HG03354 (cell line): ENCODE measurements around the gene KCNK15.
A peak's percentile ranks its signal among the peaks of the same experiment; 100 is the strongest.
"Not testable (repeated sequence)": the region's sequence is repeated elsewhere in the genome, so short reads cannot be mapped to it uniquely, and the experiment has no call there.

Source experiments
- ATAC-seq: cut with Tn5 transposase; IDR thresholded peaks from one replicate; pipeline ENCODE4 v1.9.1; 2021; ENCODE audit warnings: mild to moderate bottlenecking; ENCODE audit not compliant: unreplicated experiment, poor library complexity, severe bottlenecking

KCNK15 gene

GRCh38 chr20:44745598-44746366, at the start of gene KCNK15:
TSS of gene KCNK15 (plus strand) at chr20:44745865. CDS start at chr20:44745911, 46 bp downstream.
- no peak for ATAC-seq

DNA sequence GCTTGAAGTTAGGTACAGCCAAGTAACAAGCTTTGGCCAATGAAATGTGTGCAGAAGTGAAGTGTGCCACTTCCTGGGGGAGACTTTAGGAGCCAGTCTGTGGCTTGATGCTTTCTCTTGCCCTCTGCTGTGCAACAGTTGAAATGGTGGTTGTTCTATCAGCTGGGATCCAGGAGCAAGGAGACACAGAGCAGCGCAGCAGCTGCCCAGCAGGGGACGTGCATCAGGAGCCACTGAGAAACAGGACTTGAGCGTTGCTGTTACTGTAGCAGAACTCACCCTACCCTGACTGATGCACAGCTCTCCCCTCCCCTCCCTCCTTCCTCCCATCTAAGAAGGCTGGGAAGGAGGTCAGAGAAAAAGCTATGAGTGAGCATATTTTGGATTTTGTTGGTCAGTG, 49.4 kb upstream of the KCNK15 start:
- ATAC-seq: no peak

GRCh38 chr20:44697041-44697440, 48.6 kb upstream of the KCNK15 start:
- not testable (repeated sequence) for ATAC-seq

DNA sequence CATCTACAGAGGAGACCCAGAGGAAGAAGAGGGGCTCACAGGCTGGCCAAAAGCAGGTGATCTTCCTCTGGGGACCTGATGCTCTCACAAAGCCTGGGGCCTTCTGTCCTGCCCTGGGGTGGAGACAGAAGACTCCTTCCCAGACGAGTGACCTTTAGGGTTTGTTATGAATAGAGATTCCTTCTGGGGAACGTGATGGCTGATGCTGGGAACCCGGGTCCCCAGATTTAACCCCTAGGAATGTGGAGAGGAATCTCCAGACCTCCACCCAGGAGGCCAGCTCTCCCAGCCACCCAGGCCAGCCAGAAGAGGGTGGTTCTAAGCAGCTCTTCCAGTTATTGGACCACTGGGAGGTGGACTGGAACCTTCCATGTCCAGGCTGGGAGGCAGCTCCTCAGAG, 47.3 kb upstream of the KCNK15 start:
- no peak for ATAC-seq

GRCh38 chr20:44700306-44700705, 45.4 kb upstream of the KCNK15 start:
- no peak for ATAC-seq

DNA sequence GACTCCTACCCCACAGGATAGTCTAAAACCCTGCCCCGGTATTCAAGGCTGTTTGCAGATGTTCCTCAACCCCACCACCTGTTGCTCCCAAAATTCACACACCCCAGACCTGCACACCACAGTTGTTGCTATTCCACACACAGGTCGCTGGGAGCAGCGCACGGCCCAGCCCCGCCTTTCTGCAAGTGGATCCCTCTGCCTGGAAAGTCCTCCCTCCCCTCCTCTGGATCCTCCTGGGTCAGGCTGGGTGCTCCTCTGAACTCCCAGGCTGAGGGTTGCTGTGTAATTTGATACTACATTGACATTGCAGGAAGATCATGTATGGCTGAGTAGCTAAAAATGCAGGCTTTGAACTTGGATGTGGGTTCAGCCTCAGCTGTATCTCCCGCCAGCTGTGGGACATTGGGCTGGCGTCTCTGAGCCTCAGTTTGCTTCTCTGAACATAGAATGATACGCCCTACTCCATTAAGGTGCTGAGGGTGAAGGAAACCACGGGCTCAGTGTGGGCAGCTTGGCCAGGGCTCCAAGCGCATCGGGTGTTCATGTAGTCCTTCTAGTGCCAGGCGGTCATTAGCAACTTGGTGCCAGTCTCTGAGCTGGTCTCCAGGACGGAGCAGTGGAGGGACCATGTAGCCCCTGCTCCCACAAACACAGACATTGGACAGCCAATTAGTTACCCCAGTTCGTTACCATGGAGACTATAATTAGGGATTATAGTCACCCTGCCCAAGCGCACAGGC, 44.4 kb upstream of the KCNK15 start:
- no peak for ATAC-seq

DNA sequence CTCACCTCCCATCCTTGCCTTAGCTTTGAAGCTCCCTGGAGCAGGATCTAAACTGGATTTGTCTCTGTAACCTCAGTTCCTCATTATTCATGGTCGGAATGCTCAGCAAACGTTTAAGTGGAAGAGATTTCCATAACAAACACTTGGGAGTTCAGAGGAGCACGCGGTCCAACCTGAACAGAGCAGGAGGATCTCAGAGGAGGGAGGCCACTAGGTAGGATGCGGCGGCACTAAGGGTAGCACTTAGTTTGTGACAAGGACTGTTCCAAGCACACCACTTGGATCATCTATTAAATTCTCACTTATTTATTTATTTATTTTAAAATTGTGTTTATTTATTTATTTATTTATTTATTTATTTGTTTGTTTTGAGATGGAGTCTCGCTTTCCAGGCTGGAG, 43.8 kb upstream of the KCNK15 start:
- ATAC-seq: no peak

GRCh38 chr20:44702776-44703175, 42.9 kb upstream of the KCNK15 start:
- peak; percentile 57 for ATAC-seq

GRCh38 chr20:44703183-44703925, 42.3 kb upstream of the KCNK15 start:
- no peak for ATAC-seq

- no peak for ATAC-seq
Measured at GRCh38 chr20:44703956-44704488, 41.6 kb upstream of the KCNK15 start.

GRCh38 chr20:44704551-44704971, 41.1 kb upstream of the KCNK15 start:
- ATAC-seq: no peak

DNA sequence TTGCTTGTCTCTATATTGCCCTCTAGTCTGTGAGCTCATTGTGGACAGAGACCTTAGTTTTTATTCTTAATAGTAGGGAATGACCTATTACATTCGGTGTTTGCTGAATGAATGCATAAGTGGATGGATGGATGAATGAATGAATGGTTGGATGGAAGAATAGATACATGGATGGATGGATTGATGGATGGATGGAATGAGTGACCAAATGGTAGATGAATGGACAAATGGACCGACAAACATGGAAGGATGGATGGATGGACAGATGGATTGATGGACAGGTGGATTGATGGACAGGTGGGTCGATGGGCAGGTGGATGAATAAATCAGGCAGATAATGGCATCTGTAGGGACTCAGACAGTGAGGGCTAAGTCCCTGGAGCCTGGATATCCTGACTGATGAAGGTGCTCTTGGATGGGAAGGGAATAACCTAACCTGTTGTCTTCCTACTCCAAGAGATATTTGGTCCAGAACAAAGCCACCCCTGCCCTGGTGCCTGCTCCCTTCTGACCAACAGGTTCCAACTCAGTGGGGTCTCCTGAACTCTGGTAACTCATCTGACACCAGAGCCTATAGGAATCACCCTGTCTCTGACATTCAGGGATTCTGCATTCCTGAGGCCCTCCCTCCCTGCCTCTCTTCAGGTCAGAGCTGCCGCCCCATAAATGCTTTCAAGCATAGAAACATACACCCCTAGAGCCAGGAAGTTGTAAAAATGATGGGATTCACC, 40.1 kb upstream of the KCNK15 start:
- no peak for ATAC-seq

GRCh38 chr20:44706301-44707017, 39.2 kb upstream of the KCNK15 start:
- no peak for ATAC-seq

- ATAC-seq: no peak
Measured at GRCh38 chr20:44707018-44707579, 38.6 kb upstream of the KCNK15 start.

GRCh38 chr20:44709380-44709779, 36.3 kb upstream of the KCNK15 start:
- no peak for ATAC-seq

GRCh38 chr20:44709797-44710196, 35.9 kb upstream of the KCNK15 start:
- no peak for ATAC-seq

DNA sequence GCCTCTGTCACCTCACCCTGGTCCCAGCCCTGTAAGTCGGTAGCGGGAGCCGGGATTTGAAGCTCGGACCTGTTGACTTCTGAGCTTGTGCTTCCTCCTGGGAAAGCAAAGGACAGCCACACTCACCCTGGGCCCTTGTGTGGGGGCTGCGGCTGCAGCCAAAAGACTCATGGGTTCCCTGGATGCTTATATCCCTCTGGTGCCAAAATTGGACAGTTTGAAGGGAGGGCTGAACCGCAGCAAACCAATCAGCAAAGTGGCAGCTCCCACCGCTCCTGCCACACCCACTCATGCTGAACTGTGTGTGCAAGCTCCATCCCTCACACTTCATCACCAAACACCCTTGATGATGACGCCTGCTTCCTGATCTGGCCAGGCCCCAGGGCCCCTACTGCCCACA, 34.4 kb upstream of the KCNK15 start:
- no peak for ATAC-seq

- no peak for ATAC-seq
Measured at GRCh38 chr20:44714102-44714700, 31.5 kb upstream of the KCNK15 start.
